Measurements from ENCODE around the gene EPM2A. TPM values are rescaled to one million over a fixed set of nuclear protein-coding genes. Genes with fewer than 3 reads are reported as not detected.

Gene EPM2A
- 4.3 and 5.4 TPM in 2 replicates for polyA plus RNA-seq (2011; rRNA removed)
- polyA minus RNA-seq (2011; rRNA and poly(A)+ RNA removed): 4.9 and 6.0 TPM in 2 replicates

- no peak for TF ChIP-seq CTCF (IDR thresholded peaks at IDR 0.05; ENCODE audit: low read depth, low read length)
- POLR2A ChIA-PET: interaction anchor here (0.7 to 3.1 kb wide), 7 partner anchors 12 to 230 kb away, joined by 3 to 25 read pairs (median 4); partner anchors contain the start of gene FBXO30
- H3K27me3 ChIP-seq (ENCODE audit: control insufficient read depth, insufficient read depth, low read length): no peaks in the 10 kb centered on the region
- peak within 1 kb of the TSS; percentile 73 for H3K4me3 ChIP-seq (ENCODE audit: low read depth, low read length)
- peak within 1 kb of the TSS; percentile 98 for H3K27ac ChIP-seq (ENCODE audit: low read depth, low read length)
- CTCF ChIA-PET: interaction anchor here (0.6 to 1.0 kb wide), 4 partner anchors 33 to 193 kb away, joined by 3 to 5 read pairs (median 4); partner anchors contain the start of gene FBXO30
- no peak for DNase-seq (ENCODE audit: low read depth, low spot score)
- no peaks in the 10 kb centered on the region for H3K9me3 ChIP-seq (ENCODE audit: control insufficient read depth, insufficient read depth, low read length)
Measured at GRCh38 chr6:145735356-145736165, at the start of gene EPM2A. Gene EPM2A (minus strand): TSS chr6:145735520. CDS start chr6:145735498, 22 bp downstream.

GRCh38 chr6:145784683-145785082, 49.4 kb upstream of the EPM2A start:
- Histone ChIP-seq H3K4me3 (ENCODE audit: low read depth, low read length) (no peak overlapping the region), H3K9me3 (ENCODE audit: control insufficient read depth, insufficient read depth, low read length) (peaks cover 3% of the 10 kb centered on the region; the same call in 1 of the 2 replicates), H3K27me3 (ENCODE audit: control insufficient read depth, insufficient read depth, low read length) (no peaks in the 10 kb centered on the region), H3K27ac (ENCODE audit: low read depth, low read length) (no peak overlapping the region)
- DNase-seq (ENCODE audit: low read depth, low spot score): no peak
- ChIA-PET CTCF (no interaction called here), POLR2A (no interaction called here)
- TF ChIP-seq CTCF (IDR thresholded peaks at IDR 0.05; ENCODE audit: low read depth, low read length): no peak

GRCh38 chr6:145783796-145784195, 48.5 kb upstream of the EPM2A start:
- ChIA-PET POLR2A (no interaction called here), CTCF (no interaction called here)

GRCh38 chr6:145772846-145773245, 37.5 kb upstream of the EPM2A start:
- TF ChIP-seq CTCF (IDR thresholded peaks at IDR 0.05; ENCODE audit: low read depth, low read length): no peak
- no peak overlapping the region for H3K4me3 ChIP-seq (ENCODE audit: low read depth, low read length)
- no peaks in the 10 kb centered on the region for H3K9me3 ChIP-seq (ENCODE audit: control insufficient read depth, insufficient read depth, low read length)
- H3K27me3 ChIP-seq (ENCODE audit: control insufficient read depth, insufficient read depth, low read length): no peaks in the 10 kb centered on the region
- no peak for DNase-seq (ENCODE audit: low read depth, low spot score)
- CTCF ChIA-PET: interaction anchor here (0.5 kb wide), 1 partner anchor 36 kb away, joined by 9 read pairs; no protein-coding TSS in a partner anchor
- POLR2A ChIA-PET: no interaction called here
- H3K27ac ChIP-seq (ENCODE audit: low read depth, low read length): no peak overlapping the region

More at GRCh38 chr6:145783796-145784195, 48.5 kb upstream of the EPM2A start:
- H3K9me3 ChIP-seq (ENCODE audit: control insufficient read depth, insufficient read depth, low read length): no peaks in the 10 kb centered on the region
- H3K27ac ChIP-seq (ENCODE audit: low read depth, low read length): no peak overlapping the region
- TF ChIP-seq CTCF (IDR thresholded peaks at IDR 0.05; ENCODE audit: low read depth, low read length): no peak
- no peak overlapping the region for H3K4me3 ChIP-seq (ENCODE audit: low read depth, low read length)
- DNase-seq (ENCODE audit: low read depth, low spot score): no peak
- H3K27me3 ChIP-seq (ENCODE audit: control insufficient read depth, insufficient read depth, low read length): no peaks in the 10 kb centered on the region

- ChIA-PET CTCF (no interaction called here), POLR2A (no interaction called here)
Measured at GRCh38 chr6:145765449-145765848, 30.1 kb upstream of the EPM2A start.

More at GRCh38 chr6:145765449-145765848, 30.1 kb upstream of the EPM2A start:
- Histone ChIP-seq H3K4me3 (ENCODE audit: low read depth, low read length) (no peak overlapping the region), H3K27ac (ENCODE audit: low read depth, low read length) (no peak overlapping the region), H3K9me3 (ENCODE audit: control insufficient read depth, insufficient read depth, low read length) (no peaks in the 10 kb centered on the region), H3K27me3 (ENCODE audit: control insufficient read depth, insufficient read depth, low read length) (no peaks in the 10 kb centered on the region)
- no peak for TF ChIP-seq CTCF (IDR thresholded peaks at IDR 0.05; ENCODE audit: low read depth, low read length)
- DNase-seq (ENCODE audit: low read depth, low spot score): no peak
